H1 (cell line): ENCODE data around the gene CISD2. TPM values are rescaled to one million over a fixed set of nuclear protein-coding genes. Genes with fewer than 3 reads are reported as not detected.
"Not testable (repeated sequence)": the region's sequence is repeated elsewhere in the genome, so short reads cannot be mapped to it uniquely, and the experiment has no call there.

Experiments used
- CTCF ChIA-PET: fragments of 300-600 bp; sonication (Branson Sonifier 250); formaldehyde crosslinking; loops from one replicate; lab custom pipeline; 2021; ENCODE audit not compliant: partially characterized antibody; lab: Charles Lee
- POLR2A ChIA-PET: fragments of 300-600 bp; sonication (Branson Sonifier 250); formaldehyde crosslinking; loops from one replicate; lab custom pipeline; 2021; ENCODE audit warnings: inconsistent platforms; ENCODE audit not compliant: partially characterized antibody; lab: Charles Lee
- DNase-seq, 2 experiments: peaks; one replicate each; pipeline versions ENCODE4 v3.0.0 to v3.0.0-alpha.2; 2010 to 2022; ENCODE audit warnings: low spot score in 2 of 2, low read depth in 1 of 2, mixed read lengths in 1 of 2
- FAIRE-seq: peaks from 2 replicates; lab custom pipeline; 2011; peaks lifted over from hg19 to GRCh38; lab: Jason Lieb, UNC
- H2AFZ ChIP-seq: 2 replicates; pipeline ENCODE4 v1.8.1; 2012; ENCODE audit warnings: low read length, inconsistent platforms
- H2AK5ac ChIP-seq: 2 replicates; pipeline ENCODE4 v1.6.1; 2013; ENCODE audit warnings: low read depth, low read length
- H2BK120ac ChIP-seq: replicated peaks from 2 replicates; pipeline ENCODE3; 2013; ENCODE audit warnings: low read depth, low read length, inconsistent platforms
- H2BK12ac ChIP-seq: 2 replicates; pipeline ENCODE4 v1.6.1; 2013; ENCODE audit warnings: low read depth, low read length
- H2BK15ac ChIP-seq: 2 replicates; pipeline ENCODE4 v1.6.1; 2013; ENCODE audit warnings: low read length
- H2BK20ac ChIP-seq: 2 replicates; pipeline ENCODE4 v1.6.1; 2013; ENCODE audit warnings: low read length
- H2BK5ac ChIP-seq: 2 replicates; pipeline ENCODE4 v1.6.1; 2013; ENCODE audit warnings: low read depth, low read length
- H3K14ac ChIP-seq: 2 replicates; pipeline ENCODE4 v1.6.1; 2013; ENCODE audit warnings: inconsistent platforms; ENCODE audit not compliant: insufficient read length
- H3K18ac ChIP-seq: 2 replicates; pipeline ENCODE4 v1.6.1; 2013; ENCODE audit warnings: low read length; ENCODE audit errors: extremely low read depth
- H3K23ac ChIP-seq: 2 replicates; pipeline ENCODE4 v1.6.1; 2013; ENCODE audit warnings: inconsistent platforms; ENCODE audit not compliant: insufficient read length
- H3K23me2 ChIP-seq: 2 replicates; pipeline ENCODE4 v1.6.1; 2013; ENCODE audit warnings: low read depth, low read length
- H3K27ac ChIP-seq: 2 replicates; pipeline ENCODE4 v1.6.1; 2011; ENCODE audit warnings: low read depth, low read length, inconsistent platforms
- H3K27me3 ChIP-seq, 4 experiments: replicated peaks in 1 of 4; 1 replicate in 1 of 4; 2 replicates in 3 of 4; pipeline versions ENCODE4 v1.6.1 to v1.8.1; 2011 to 2013; ENCODE audit warnings: low read length in 3 of 4, mild to moderate bottlenecking in 3 of 4, inconsistent platforms in 2 of 4, mixed read lengths in 2 of 4, moderate library complexity in 1 of 4; ENCODE audit not compliant: control insufficient read depth in 3 of 4, insufficient read depth in 3 of 4; ENCODE audit errors: extremely low read depth in 1 of 4
- H3K36me3 ChIP-seq, 4 experiments: 2 replicates each; pipeline versions ENCODE4 v1.6.1 to v1.8.1; 2011 to 2013; ENCODE audit warnings: mild to moderate bottlenecking in 4 of 4, low read length in 3 of 4, moderate library complexity in 2 of 4, control low read depth in 1 of 4, inconsistent platforms in 1 of 4; ENCODE audit not compliant: insufficient read depth in 4 of 4, control insufficient read depth in 2 of 4
- H3K4ac ChIP-seq: replicated peaks from 2 replicates; pipeline ENCODE3; 2013; ENCODE audit warnings: low read length, low read depth, mixed read lengths, inconsistent platforms; ENCODE audit not compliant: insufficient read length
- H3K4me1 ChIP-seq, 4 experiments: replicated peaks in 1 of 4; 1 replicate in 1 of 4; 2 replicates in 3 of 4; pipeline versions ENCODE4 v1.6.1 to v1.8.1; 2011 to 2013; ENCODE audit warnings: low read length in 3 of 4, inconsistent platforms in 2 of 4, mixed read lengths in 1 of 4; ENCODE audit not compliant: insufficient read depth in 4 of 4, control insufficient read depth in 3 of 4
- H3K4me2 ChIP-seq, 2 experiments: 2 replicates each; pipeline versions ENCODE4 v1.6.1 to v1.8.1; 2011 to 2013; ENCODE audit warnings: low read depth in 2 of 2, low read length in 2 of 2, control low read depth in 1 of 2, inconsistent platforms in 1 of 2, mild to moderate bottlenecking in 1 of 2; ENCODE audit not compliant: insufficient read depth in 1 of 2
- H3K4me3 ChIP-seq, 4 experiments: fragments of 200-600, 300-600 bp in 1 of 4; sonication (generic), shearing (Covaris generic), sonication (Bioruptor Twin) in 1 of 4; 2 replicates each; pipeline versions ENCODE4 v1.5.1 to v1.8.1; 2011 to 2016; ENCODE audit warnings: low read length in 4 of 4, low read depth in 3 of 4, control low read depth in 2 of 4, inconsistent platforms in 2 of 4, mild to moderate bottlenecking in 2 of 4, mixed read lengths in 1 of 4, moderate library complexity in 1 of 4; ENCODE audit not compliant: insufficient read depth in 2 of 4; ENCODE audit errors: extremely low read depth in 1 of 4
- H3K56ac ChIP-seq: replicated peaks from 2 replicates; pipeline ENCODE3; 2013; ENCODE audit warnings: low read depth, mild to moderate bottlenecking, mixed read lengths, low read length, inconsistent platforms; ENCODE audit not compliant: insufficient read length
- H3K79me1 ChIP-seq: 2 replicates; pipeline ENCODE4 v1.6.1; 2013; ENCODE audit warnings: low read depth, low read length, control low read depth
- H3K79me2 ChIP-seq, 2 experiments: 2 replicates each; pipeline versions ENCODE4 v1.6.1 to v1.8.1; 2012 to 2013; ENCODE audit warnings: low read length in 2 of 2, mild to moderate bottlenecking in 2 of 2, inconsistent platforms in 1 of 2; ENCODE audit not compliant: insufficient read depth in 2 of 2, control insufficient read depth in 1 of 2
- H3K9ac ChIP-seq, 4 experiments: replicated peaks in 1 of 4; 1 replicate in 1 of 4; 2 replicates in 3 of 4; pipeline versions ENCODE4 v1.6.1 to v1.8.1; 2011 to 2013; ENCODE audit warnings: low read depth in 3 of 4, low read length in 3 of 4, control low read depth in 2 of 4, mild to moderate bottlenecking in 2 of 4, moderate library complexity in 2 of 4, inconsistent platforms in 1 of 4; ENCODE audit errors: extremely low read depth in 1 of 4
- H3K9me3 ChIP-seq, 2 experiments: 2 replicates each; pipeline versions ENCODE4 v1.6.1 to v1.8.1; 2012 to 2013; ENCODE audit warnings: mild to moderate bottlenecking in 2 of 2, moderate library complexity in 2 of 2, control low read depth in 1 of 2, inconsistent platforms in 1 of 2, low read depth in 1 of 2, low read length in 1 of 2, mixed read lengths in 1 of 2; ENCODE audit not compliant: insufficient read depth in 2 of 2
- H4K20me1 ChIP-seq, 2 experiments: replicated peaks in 1 of 2; 2 replicates each; pipeline versions ENCODE3 to v1.8.1; 2011 to 2013; ENCODE audit warnings: inconsistent platforms in 2 of 2, low read length in 2 of 2, mild to moderate bottlenecking in 1 of 2; ENCODE audit not compliant: insufficient read depth in 2 of 2, control insufficient read depth in 1 of 2
- H4K5ac ChIP-seq: 2 replicates; pipeline ENCODE4 v1.6.1; 2013; ENCODE audit warnings: low read length, low read depth, mixed read lengths, inconsistent platforms; ENCODE audit not compliant: insufficient read length
- H4K8ac ChIP-seq: 2 replicates; pipeline ENCODE4 v1.8.0; 2013; ENCODE audit warnings: mild to moderate bottlenecking, moderate library complexity, low read length, inconsistent platforms; ENCODE audit not compliant: insufficient read depth; ENCODE audit errors: extremely low read depth
- H4K91ac ChIP-seq: replicated peaks from 2 replicates; pipeline ENCODE3; 2013; ENCODE audit warnings: low read length, mixed read lengths, inconsistent platforms; ENCODE audit not compliant: insufficient read length
- WGBS, 2 experiments: shearing (Covaris generic) in 1 of 2; methylation state at CpG; one replicate each; pipeline versions ENCODE4 v1.1.6 to v1.1.7; 2013 to 2015; ENCODE audit warnings: low lambda C conversion rate in 2 of 2, mixed read lengths in 2 of 2, inconsistent platforms in 1 of 2, low coverage in 1 of 2, missing lambda C conversion rate in 1 of 2; ENCODE audit not compliant: insufficient replicate concordance in 2 of 2, insufficient coverage in 1 of 2, insufficient read length in 1 of 2; ENCODE audit errors: extremely low coverage in 1 of 2, missing lambda C conversion rate in 1 of 2; 5-methylcytosine and 5-hydroxymethylcytosine counted together
- polyA plus RNA-seq, 7 experiments: library from polyadenylated mRNA; depleted of rRNA in 3 of 7; stranded (reverse) in 5 of 7; unstranded in 2 of 7; fragments of >200 nt in 5 of 7; fragments of 200-250 nt in 2 of 7; gene quantifications; 1 replicate in 5 of 7; 2 replicates in 1 of 7; 4 replicates in 1 of 7; pipeline versions ENCODE4 v1.2.1 to v1.2.3, GENCODE V29; 2011 to 2013; ENCODE audit warnings: missing spikeins in 2 of 7, mixed read lengths in 2 of 7
- total RNA-seq: library from RNA; stranded (reverse); fragmentation: NEBNext Ultra II Directional; extraction: Animal tissue kit (Norgen Biotek cat#: 25700); gene quantifications from 2 replicates; pipeline ENCODE4 v1.2.1, GENCODE V29; 2021

The CISD2 gene
- total and polyA plus RNA-seq, 2 of the 8 experiments (the other 6 are each of a cell fraction or from before 2014, with no cell fraction given) = 23.7 to 48.3 TPM

- H2BK12ac ChIP-seq, H3K18ac ChIP-seq, H3K23me2 ChIP-seq, H4K91ac ChIP-seq, H4K20me1 ChIP-seq, H3K4ac ChIP-seq, H3K14ac ChIP-seq, DNase-seq, H3K27ac ChIP-seq, H3K4me2 ChIP-seq, H2BK5ac ChIP-seq, H2AK5ac ChIP-seq, CTCF ChIA-PET, H3K9me3 ChIP-seq, H3K79me2 ChIP-seq, H3K9ac ChIP-seq, H3K23ac ChIP-seq, H3K4me1 ChIP-seq, H2BK120ac ChIP-seq, H3K27me3 ChIP-seq, H2AFZ ChIP-seq, H2BK20ac ChIP-seq, H2BK15ac ChIP-seq, H4K5ac ChIP-seq, H3K79me1 ChIP-seq, H3K36me3 ChIP-seq, H3K4me3 ChIP-seq, FAIRE-seq, H3K56ac ChIP-seq, H4K8ac ChIP-seq: not testable (repeated sequence)
- WGBS, 2 experiments = 89% methylated on average over 8 of the region's 8 CpGs; no CpG with 5 or more reads in 1 of the 2 experiments
- POLR2A ChIA-PET = interaction anchor here (1.4 kb wide), 1 partner anchor 92 kb away, joined by 6 read pairs; the partner anchor contains the start of gene UBE2D3
These were observed 50.9 kb downstream of the CISD2 start for GRCh38 chr4:102919697-102920096.
